GM23338 (cell line): ENCODE data around the gene CFAP47. TPM values are rescaled to one million over a fixed set of nuclear protein-coding genes. Genes with fewer than 3 reads are reported as not detected.

Source experiments
- ATAC-seq: fragments of 200-7000 bp; cut with Tn5 transposase; 3 replicates; pipeline ENCODE4 v1.9.1; 2020
- DNase-seq: peaks from one replicate; pipeline ENCODE4 v3.0.0-alpha.2; 2015; ENCODE audit warnings: low spot score
- H2AFZ ChIP-seq: fragments of 200-600 bp; sonication (generic); 2 replicates; pipeline ENCODE4 v1.8.0; 2016; ENCODE audit warnings: antibody characterized with exemption, mild to moderate bottlenecking, moderate library complexity
- H3F3A ChIP-seq: fragments of 200-600 bp; sonication (generic); replicated peaks from 2 replicates; pipeline ENCODE4 v1.8.0; 2017; ENCODE audit warnings: antibody characterized with exemption, mixed run types, low read depth
- H3K27ac ChIP-seq: fragments of 200-600 bp; sonication (generic); 2 replicates; pipeline ENCODE4 v1.6.1; 2016; ENCODE audit warnings: low read depth
- H3K27me3 ChIP-seq: fragments of 200-600 bp; sonication (generic); 2 replicates; pipeline ENCODE4 v1.8.0; 2016; ENCODE audit warnings: mild to moderate bottlenecking, mixed run types, moderate library complexity; ENCODE audit not compliant: insufficient read depth
- H3K36me3 ChIP-seq: fragments of 200-600 bp; sonication (generic); 2 replicates; pipeline ENCODE4 v1.8.0; 2016; ENCODE audit warnings: mild to moderate bottlenecking; ENCODE audit not compliant: insufficient read depth
- H3K4me1 ChIP-seq: fragments of 200-600 bp; sonication (generic); 2 replicates; pipeline ENCODE4 v1.8.0; 2016; ENCODE audit warnings: mild to moderate bottlenecking, moderate library complexity; ENCODE audit not compliant: insufficient read depth
- H3K4me2 ChIP-seq: fragments of 200-600 bp; sonication (generic); 2 replicates; pipeline ENCODE4 v1.7.1; 2017; ENCODE audit warnings: mixed run types
- H3K4me3 ChIP-seq: fragments of 200-600 bp; sonication (generic); 2 replicates; pipeline ENCODE4 v1.6.1; 2016; ENCODE audit warnings: mixed run types
- H3K79me2 ChIP-seq: fragments of 200-600 bp; sonication (generic); replicated peaks from 2 replicates; pipeline ENCODE4 v1.8.0; 2017; ENCODE audit warnings: mild to moderate bottlenecking; ENCODE audit not compliant: insufficient read depth
- H3K9me2 ChIP-seq: fragments of 200-600 bp; sonication (generic); 2 replicates; pipeline ENCODE4 v1.8.0; 2017; ENCODE audit not compliant: insufficient read depth
- H4K20me1 ChIP-seq: fragments of 200-600 bp; sonication (generic); replicated peaks from 2 replicates; pipeline ENCODE4 v1.8.0; 2017; ENCODE audit warnings: mild to moderate bottlenecking; ENCODE audit not compliant: insufficient read depth
- H3K27ac Mint-ChIP-seq: 2 replicates; pipeline ENCODE4 v1.8.0; 2020; ENCODE audit warnings: inconsistent platforms, mild to moderate bottlenecking, moderate library complexity, mixed read lengths
- H3K27me3 Mint-ChIP-seq: 3 replicates; pipeline ENCODE4 v1.8.0; 2022; ENCODE audit warnings: low read depth, mild to moderate bottlenecking, moderate library complexity, mixed read lengths, inconsistent platforms; ENCODE audit not compliant: insufficient read depth, poor library complexity
- H3K36me3 Mint-ChIP-seq: 3 replicates; pipeline ENCODE4 v1.8.0; 2021; ENCODE audit warnings: low read depth, mild to moderate bottlenecking, inconsistent platforms, moderate library complexity, mixed read lengths
- H3K4me1 Mint-ChIP-seq: 3 replicates; pipeline ENCODE4 v1.8.0; 2020; ENCODE audit warnings: mild to moderate bottlenecking, inconsistent platforms, mixed read lengths
- H3K4me3 Mint-ChIP-seq: 3 replicates; pipeline ENCODE4 v1.8.0; 2021; ENCODE audit warnings: moderate library complexity, mild to moderate bottlenecking, inconsistent platforms, mixed read lengths
- H3K9me3 Mint-ChIP-seq: 3 replicates; pipeline ENCODE4 v1.8.0; 2020; ENCODE audit warnings: moderate library complexity, mild to moderate bottlenecking, inconsistent platforms, mixed read lengths
- CREB1 ChIP-seq: fragments of 250-450 bp; sonication (Bioruptor Pico); IDR thresholded peaks from 2 replicates; pipeline ENCODE4 v1.5.0; 2020; ENCODE audit warnings: low read depth, mild to moderate bottlenecking, moderate library complexity
- EZH2 ChIP-seq: fragments of 200-600 bp; sonication (generic); IDR thresholded peaks from one replicate; pipeline ENCODE4 v1.8.0; 2017; ENCODE audit warnings: antibody characterized with exemption, mild to moderate bottlenecking, low read depth; ENCODE audit not compliant: unreplicated experiment
- EZH2phosphoT487 ChIP-seq: fragments of 200-600 bp; sonication (generic); IDR thresholded peaks from one replicate; pipeline ENCODE4 v1.8.1; 2018; ENCODE audit warnings: antibody characterized with exemption; ENCODE audit not compliant: unreplicated experiment
- JUNB ChIP-seq: IDR thresholded peaks from one replicate; pipeline ENCODE4 v1.6.1; 2016; ENCODE audit warnings: antibody characterized with exemption; ENCODE audit not compliant: unreplicated experiment
- NANOG ChIP-seq: IDR thresholded peaks from 2 replicates; pipeline ENCODE4 v1.6.1; 2016; ENCODE audit warnings: antibody characterized with exemption, borderline replicate concordance
- POLR2AphosphoS5 ChIP-seq: IDR thresholded peaks from 2 replicates; pipeline ENCODE4 v1.6.1; 2016; ENCODE audit warnings: antibody characterized with exemption, low read depth
- STAT1 ChIP-seq: IDR thresholded peaks from one replicate; pipeline ENCODE4 v1.6.1; 2016; ENCODE audit warnings: antibody characterized with exemption; ENCODE audit not compliant: unreplicated experiment
- ZNF114 ChIP-seq: fragments of 250-450 bp; sonication (Bioruptor Pico); IDR thresholded peaks from 2 replicates; pipeline ENCODE4 v1.5.0; 2020; ENCODE audit warnings: mild to moderate bottlenecking, moderate library complexity
- ZNF331 ChIP-seq: fragments of 250-450 bp; sonication (Bioruptor Pico); IDR thresholded peaks from 2 replicates; pipeline ENCODE4 v1.5.0; 2020; ENCODE audit warnings: low read depth, mild to moderate bottlenecking, moderate library complexity
- polyA plus RNA-seq: library from polyadenylated mRNA; unstranded; fragments of >200 nt; fragmentation: Nextera tagmentation; extraction: Ambion mirVana; gene quantifications from 2 replicates; pipeline ENCODE4 v1.2.1, GENCODE V29; 2016
- total RNA-seq: library from RNA; depleted of rRNA; stranded (reverse); fragments of >200 nt; shearing (Covaris generic); gene quantifications from 2 replicates; pipeline ENCODE4 v1.2.3, GENCODE V29; 2014
- TF ChIP-seq, protein P1 (sequence below): IDR thresholded peaks from 2 replicates; pipeline ENCODE4 v1.6.1; 2016; ENCODE audit warnings: antibody characterized with exemption
- TF ChIP-seq, protein P2 (sequence below), 2 experiments: fragments of 200-600 bp in 1 of 2; sonication (generic) in 1 of 2; conservative IDR thresholded peaks; 2 replicates each; pipeline versions ENCODE4 v1.5.1 to v1.6.1; 2016 to 2017; ENCODE audit warnings: antibody characterized with exemption in 2 of 2, low read depth in 2 of 2, mild to moderate bottlenecking in 2 of 2, moderate library complexity in 1 of 2
- TF ChIP-seq, protein P3 (sequence below): IDR thresholded peaks from one replicate; pipeline ENCODE4 v1.6.1; 2018; ENCODE audit warnings: antibody characterized with exemption; ENCODE audit not compliant: unreplicated experiment
- TF ChIP-seq, protein P4 (sequence below): fragments of 250-450 bp; sonication (Bioruptor Pico); IDR thresholded peaks from 2 replicates; pipeline ENCODE4 v1.5.0; 2020; ENCODE audit warnings: mild to moderate bottlenecking, moderate library complexity

Gene CFAP47
- total and polyA plus RNA-seq, 2 experiments from 2014 or later, result not detected

DNA sequence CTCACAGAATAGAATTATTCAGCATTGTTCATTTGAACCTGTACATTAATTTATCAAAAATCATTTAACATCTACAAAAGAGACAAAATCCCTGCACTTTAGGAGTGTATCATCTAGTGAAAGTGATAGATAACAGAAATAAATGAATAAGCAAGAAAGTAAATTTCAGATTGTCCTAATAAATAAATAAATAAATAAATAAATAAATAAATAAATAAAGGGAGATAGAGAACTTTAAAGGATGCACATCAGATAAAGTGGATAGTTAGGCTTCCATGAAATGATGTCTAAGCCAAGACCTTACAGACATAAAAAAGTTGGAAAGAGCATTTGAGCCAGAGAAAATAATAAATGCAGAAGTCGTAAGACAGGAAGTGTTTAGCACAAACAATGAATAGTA is 444.7 kb downstream of the CFAP47 start:
- DNase-seq (no peak), ATAC-seq (no peak)
- Mint-ChIP-seq H3K9me3 (peaks cover 8% of the 10 kb centered on the region; the same call in 2 of the 3 replicates), H3K4me1 (peaks cover 4% of the 10 kb centered on the region; the same call in 2 of the 3 replicates), H3K36me3 (no peaks in the 10 kb centered on the region), H3K27me3 (no peaks in the 10 kb centered on the region), H3K4me3 (no peak overlapping the region), H3K27ac (no peak overlapping the region)
- Histone ChIP-seq H4K20me1 (no peaks in the 10 kb centered on the region), H3K79me2 (no peaks in the 10 kb centered on the region), H3K4me1 (no peaks in the 10 kb centered on the region), H3K27me3 (no peaks in the 10 kb centered on the region), H3K4me2 (no peak overlapping the region), H3F3A (no peaks in the 10 kb centered on the region), H3K4me3 (no peak overlapping the region), H2AFZ (no peak overlapping the region), H3K36me3 (no peaks in the 10 kb centered on the region), H3K27ac (no peak overlapping the region), H3K9me2 (no peaks in the 10 kb centered on the region)
- TF ChIP-seq EZH2phosphoT487 (no peak), STAT1 (no peak), POLR2AphosphoS5 (no peak), JUNB (no peak), NANOG (no peak), ZNF331 (no peak), ZNF114 (CRISPR knock-in tag) (no peak), CREB1 (CRISPR knock-in tag) (no peak), EZH2 (no peak)
- TF ChIP-seq, protein P1, sequence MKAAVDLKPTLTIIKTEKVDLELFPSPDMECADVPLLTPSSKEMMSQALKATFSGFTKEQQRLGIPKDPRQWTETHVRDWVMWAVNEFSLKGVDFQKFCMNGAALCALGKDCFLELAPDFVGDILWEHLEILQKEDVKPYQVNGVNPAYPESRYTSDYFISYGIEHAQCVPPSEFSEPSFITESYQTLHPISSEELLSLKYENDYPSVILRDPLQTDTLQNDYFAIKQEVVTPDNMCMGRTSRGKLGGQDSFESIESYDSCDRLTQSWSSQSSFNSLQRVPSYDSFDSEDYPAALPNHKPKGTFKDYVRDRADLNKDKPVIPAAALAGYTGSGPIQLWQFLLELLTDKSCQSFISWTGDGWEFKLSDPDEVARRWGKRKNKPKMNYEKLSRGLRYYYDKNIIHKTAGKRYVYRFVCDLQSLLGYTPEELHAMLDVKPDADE, result no peak
- TF ChIP-seq, protein P2, sequence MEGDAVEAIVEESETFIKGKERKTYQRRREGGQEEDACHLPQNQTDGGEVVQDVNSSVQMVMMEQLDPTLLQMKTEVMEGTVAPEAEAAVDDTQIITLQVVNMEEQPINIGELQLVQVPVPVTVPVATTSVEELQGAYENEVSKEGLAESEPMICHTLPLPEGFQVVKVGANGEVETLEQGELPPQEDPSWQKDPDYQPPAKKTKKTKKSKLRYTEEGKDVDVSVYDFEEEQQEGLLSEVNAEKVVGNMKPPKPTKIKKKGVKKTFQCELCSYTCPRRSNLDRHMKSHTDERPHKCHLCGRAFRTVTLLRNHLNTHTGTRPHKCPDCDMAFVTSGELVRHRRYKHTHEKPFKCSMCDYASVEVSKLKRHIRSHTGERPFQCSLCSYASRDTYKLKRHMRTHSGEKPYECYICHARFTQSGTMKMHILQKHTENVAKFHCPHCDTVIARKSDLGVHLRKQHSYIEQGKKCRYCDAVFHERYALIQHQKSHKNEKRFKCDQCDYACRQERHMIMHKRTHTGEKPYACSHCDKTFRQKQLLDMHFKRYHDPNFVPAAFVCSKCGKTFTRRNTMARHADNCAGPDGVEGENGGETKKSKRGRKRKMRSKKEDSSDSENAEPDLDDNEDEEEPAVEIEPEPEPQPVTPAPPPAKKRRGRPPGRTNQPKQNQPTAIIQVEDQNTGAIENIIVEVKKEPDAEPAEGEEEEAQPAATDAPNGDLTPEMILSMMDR (conservative IDR thresholded peaks at IDR 0.05; ENCODE audit: low read depth in 2 of 2), result no peak
- TF ChIP-seq, protein P3, sequence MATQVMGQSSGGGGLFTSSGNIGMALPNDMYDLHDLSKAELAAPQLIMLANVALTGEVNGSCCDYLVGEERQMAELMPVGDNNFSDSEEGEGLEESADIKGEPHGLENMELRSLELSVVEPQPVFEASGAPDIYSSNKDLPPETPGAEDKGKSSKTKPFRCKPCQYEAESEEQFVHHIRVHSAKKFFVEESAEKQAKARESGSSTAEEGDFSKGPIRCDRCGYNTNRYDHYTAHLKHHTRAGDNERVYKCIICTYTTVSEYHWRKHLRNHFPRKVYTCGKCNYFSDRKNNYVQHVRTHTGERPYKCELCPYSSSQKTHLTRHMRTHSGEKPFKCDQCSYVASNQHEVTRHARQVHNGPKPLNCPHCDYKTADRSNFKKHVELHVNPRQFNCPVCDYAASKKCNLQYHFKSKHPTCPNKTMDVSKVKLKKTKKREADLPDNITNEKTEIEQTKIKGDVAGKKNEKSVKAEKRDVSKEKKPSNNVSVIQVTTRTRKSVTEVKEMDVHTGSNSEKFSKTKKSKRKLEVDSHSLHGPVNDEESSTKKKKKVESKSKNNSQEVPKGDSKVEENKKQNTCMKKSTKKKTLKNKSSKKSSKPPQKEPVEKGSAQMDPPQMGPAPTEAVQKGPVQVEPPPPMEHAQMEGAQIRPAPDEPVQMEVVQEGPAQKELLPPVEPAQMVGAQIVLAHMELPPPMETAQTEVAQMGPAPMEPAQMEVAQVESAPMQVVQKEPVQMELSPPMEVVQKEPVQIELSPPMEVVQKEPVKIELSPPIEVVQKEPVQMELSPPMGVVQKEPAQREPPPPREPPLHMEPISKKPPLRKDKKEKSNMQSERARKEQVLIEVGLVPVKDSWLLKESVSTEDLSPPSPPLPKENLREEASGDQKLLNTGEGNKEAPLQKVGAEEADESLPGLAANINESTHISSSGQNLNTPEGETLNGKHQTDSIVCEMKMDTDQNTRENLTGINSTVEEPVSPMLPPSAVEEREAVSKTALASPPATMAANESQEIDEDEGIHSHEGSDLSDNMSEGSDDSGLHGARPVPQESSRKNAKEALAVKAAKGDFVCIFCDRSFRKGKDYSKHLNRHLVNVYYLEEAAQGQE, result no peak
- TF ChIP-seq, protein P4, sequence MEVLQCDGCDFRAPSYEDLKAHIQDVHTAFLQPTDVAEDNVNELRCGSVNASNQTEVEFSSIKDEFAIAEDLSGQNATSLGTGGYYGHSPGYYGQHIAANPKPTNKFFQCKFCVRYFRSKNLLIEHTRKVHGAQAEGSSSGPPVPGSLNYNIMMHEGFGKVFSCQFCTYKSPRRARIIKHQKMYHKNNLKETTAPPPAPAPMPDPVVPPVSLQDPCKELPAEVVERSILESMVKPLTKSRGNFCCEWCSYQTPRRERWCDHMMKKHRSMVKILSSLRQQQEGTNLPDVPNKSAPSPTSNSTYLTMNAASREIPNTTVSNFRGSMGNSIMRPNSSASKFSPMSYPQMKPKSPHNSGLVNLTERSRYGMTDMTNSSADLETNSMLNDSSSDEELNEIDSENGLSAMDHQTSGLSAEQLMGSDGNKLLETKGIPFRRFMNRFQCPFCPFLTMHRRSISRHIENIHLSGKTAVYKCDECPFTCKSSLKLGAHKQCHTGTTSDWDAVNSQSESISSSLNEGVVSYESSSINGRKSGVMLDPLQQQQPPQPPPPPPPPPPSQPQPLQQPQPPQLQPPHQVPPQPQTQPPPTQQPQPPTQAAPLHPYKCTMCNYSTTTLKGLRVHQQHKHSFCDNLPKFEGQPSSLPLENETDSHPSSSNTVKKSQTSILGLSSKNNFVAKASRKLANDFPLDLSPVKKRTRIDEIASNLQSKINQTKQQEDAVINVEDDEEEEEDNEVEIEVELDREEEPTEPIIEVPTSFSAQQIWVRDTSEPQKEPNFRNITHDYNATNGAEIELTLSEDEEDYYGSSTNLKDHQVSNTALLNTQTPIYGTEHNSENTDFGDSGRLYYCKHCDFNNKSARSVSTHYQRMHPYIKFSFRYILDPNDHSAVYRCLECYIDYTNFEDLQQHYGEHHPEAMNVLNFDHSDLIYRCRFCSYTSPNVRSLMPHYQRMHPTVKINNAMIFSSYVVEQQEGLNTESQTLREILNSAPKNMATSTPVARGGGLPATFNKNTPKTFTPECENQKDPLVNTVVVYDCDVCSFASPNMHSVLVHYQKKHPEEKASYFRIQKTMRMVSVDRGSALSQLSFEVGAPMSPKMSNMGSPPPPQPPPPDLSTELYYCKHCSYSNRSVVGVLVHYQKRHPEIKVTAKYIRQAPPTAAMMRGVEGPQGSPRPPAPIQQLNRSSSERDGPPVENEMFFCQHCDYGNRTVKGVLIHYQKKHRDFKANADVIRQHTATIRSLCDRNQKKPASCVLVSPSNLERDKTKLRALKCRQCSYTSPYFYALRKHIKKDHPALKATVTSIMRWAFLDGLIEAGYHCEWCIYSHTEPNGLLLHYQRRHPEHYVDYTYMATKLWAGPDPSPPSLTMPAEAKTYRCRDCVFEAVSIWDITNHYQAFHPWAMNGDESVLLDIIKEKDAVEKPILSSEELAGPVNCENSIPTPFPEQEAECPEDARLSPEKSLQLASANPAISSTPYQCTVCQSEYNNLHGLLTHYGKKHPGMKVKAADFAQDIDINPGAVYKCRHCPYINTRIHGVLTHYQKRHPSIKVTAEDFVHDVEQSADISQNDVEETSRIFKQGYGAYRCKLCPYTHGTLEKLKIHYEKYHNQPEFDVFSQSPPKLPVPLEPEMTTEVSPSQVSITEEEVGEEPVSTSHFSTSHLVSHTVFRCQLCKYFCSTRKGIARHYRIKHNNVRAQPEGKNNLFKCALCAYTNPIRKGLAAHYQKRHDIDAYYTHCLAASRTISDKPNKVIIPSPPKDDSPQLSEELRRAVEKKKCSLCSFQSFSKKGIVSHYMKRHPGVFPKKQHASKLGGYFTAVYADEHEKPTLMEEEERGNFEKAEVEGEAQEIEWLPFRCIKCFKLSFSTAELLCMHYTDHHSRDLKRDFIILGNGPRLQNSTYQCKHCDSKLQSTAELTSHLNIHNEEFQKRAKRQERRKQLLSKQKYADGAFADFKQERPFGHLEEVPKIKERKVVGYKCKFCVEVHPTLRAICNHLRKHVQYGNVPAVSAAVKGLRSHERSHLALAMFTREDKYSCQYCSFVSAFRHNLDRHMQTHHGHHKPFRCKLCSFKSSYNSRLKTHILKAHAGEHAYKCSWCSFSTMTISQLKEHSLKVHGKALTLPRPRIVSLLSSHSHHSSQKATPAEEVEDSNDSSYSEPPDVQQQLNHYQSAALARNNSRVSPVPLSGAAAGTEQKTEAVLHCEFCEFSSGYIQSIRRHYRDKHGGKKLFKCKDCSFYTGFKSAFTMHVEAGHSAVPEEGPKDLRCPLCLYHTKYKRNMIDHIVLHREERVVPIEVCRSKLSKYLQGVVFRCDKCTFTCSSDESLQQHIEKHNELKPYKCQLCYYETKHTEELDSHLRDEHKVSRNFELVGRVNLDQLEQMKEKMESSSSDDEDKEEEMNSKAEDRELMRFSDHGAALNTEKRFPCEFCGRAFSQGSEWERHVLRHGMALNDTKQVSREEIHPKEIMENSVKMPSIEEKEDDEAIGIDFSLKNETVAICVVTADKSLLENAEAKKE (CRISPR knock-in tag), result no peak
